Activated naive CD8-positive, alpha-beta T cell treated with anti-CD3 and anti-CD28 coated beads, Interleukin-2, amount 10 ng/mL, durations not matched to agents 7 days and 5 days (primary cell): ENCODE results near the gene CTDSP2. TPM values are rescaled to one million over a fixed set of nuclear protein-coding genes. Genes with fewer than 3 reads are reported as not detected.

Experiments used
- ATAC-seq: fragments of 150-1000 bp; cut with Tn5 transposase; one replicate; pipeline ENCODE4 v1.10.0; 2021; ENCODE audit warnings: low read depth, moderate library complexity
- POLR2A ChIA-PET: fragments of 350-600 bp; sonication (Branson Sonifier 250); formaldehyde crosslinking; loops from one replicate; lab custom pipeline; 2021; ENCODE audit warnings: antibody characterized with exemption; lab: Charles Lee
- DNase-seq: peaks from one replicate; pipeline ENCODE4 v3.0.0; 2021
- H3K27ac Mint-ChIP-seq: one replicate; pipeline ENCODE4 v1.8.0; 2022; ENCODE audit warnings: mild to moderate bottlenecking, mixed read lengths
- H3K27me3 Mint-ChIP-seq: one replicate; pipeline ENCODE4 v1.8.0; 2022; ENCODE audit warnings: mild to moderate bottlenecking, moderate library complexity, mixed read lengths
- H3K36me3 Mint-ChIP-seq: one replicate; pipeline ENCODE4 v1.8.0; 2021; ENCODE audit warnings: mild to moderate bottlenecking, mixed read lengths
- H3K4me1 Mint-ChIP-seq: one replicate; pipeline ENCODE4 v1.8.0; 2021; ENCODE audit warnings: mixed read lengths
- H3K4me3 Mint-ChIP-seq: one replicate; pipeline ENCODE4 v1.8.0; 2022; ENCODE audit warnings: mild to moderate bottlenecking, moderate library complexity, mixed read lengths
- H3K9me3 Mint-ChIP-seq: one replicate; pipeline ENCODE4 v1.8.0; 2021; ENCODE audit warnings: mixed read lengths
- total RNA-seq, 2 experiments: library from RNA; stranded (reverse); gene quantifications; one replicate each; pipeline ENCODE4 v1.2.3, GENCODE V29; 2021

The CTDSP2 gene
- total RNA-seq, 2 experiments from 2014 or later, result 161 TPM

GRCh38 chr12:57806677-57807076 is 39.9 kb downstream of the CTDSP2 start:
- no peak overlapping the region for H3K27ac Mint-ChIP-seq
- no peak overlapping the region for H3K4me3 Mint-ChIP-seq

GRCh38 chr12:57803319-57803893 is 43.1 kb downstream of the CTDSP2 start:
- Mint-ChIP-seq H3K4me3 (no peak overlapping the region), H3K36me3 (peaks cover 6% of the 10 kb centered on the region), H3K27me3 (no peaks in the 10 kb centered on the region), H3K27ac (no peak overlapping the region), H3K9me3 (no peaks in the 10 kb centered on the region), H3K4me1 (no peaks in the 10 kb centered on the region)
- DNase-seq, result peak; percentile 48
- peak; percentile 50 for ATAC-seq
- POLR2A ChIA-PET, result no interaction called here

More at GRCh38 chr12:57806677-57807076, 39.9 kb downstream of the CTDSP2 start:
- Mint-ChIP-seq H3K27me3 (no peaks in the 10 kb centered on the region), H3K36me3 (no peaks in the 10 kb centered on the region), H3K4me1 (no peaks in the 10 kb centered on the region), H3K9me3 (no peaks in the 10 kb centered on the region)
- POLR2A ChIA-PET, result no interaction called here
- ATAC-seq (no peak), DNase-seq (no peak)

DNA sequence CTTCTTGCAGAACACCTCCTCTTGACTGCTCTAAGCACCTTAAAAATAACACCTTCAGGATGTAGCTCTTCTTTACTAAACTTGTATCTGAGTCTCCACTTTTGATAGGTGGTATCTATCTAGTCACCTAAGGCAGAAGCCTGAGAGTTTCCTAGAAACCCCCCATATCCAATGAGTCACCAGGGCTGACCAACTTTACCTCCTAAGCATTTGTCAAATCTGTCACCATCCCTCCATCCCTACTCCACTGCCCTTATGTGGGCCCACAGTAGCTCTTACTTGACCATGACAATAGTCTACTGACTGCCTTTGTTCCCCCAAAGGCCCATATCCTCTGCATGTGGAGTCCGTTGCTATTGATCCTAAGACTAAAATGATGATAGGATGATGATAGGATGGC is 43.9 kb downstream of the CTDSP2 start:
- H3K9me3 Mint-ChIP-seq, result no peaks in the 10 kb centered on the region
- ATAC-seq (no peak), DNase-seq (no peak)
- no peaks in the 10 kb centered on the region for H3K4me1 Mint-ChIP-seq
- H3K4me3 Mint-ChIP-seq, result no peak overlapping the region
- peaks cover 6% of the 10 kb centered on the region for H3K36me3 Mint-ChIP-seq
- no peak overlapping the region for H3K27ac Mint-ChIP-seq
- H3K27me3 Mint-ChIP-seq, result no peaks in the 10 kb centered on the region
- POLR2A ChIA-PET, result no interaction called here

- Mint-ChIP-seq H3K27me3 (no peaks in the 10 kb centered on the region), H3K27ac (no peak overlapping the region), H3K4me3 (no peak overlapping the region), H3K4me1 (no peaks in the 10 kb centered on the region), H3K9me3 (no peaks in the 10 kb centered on the region), H3K36me3 (peaks cover 6% of the 10 kb centered on the region)
- DNase-seq (no peak), ATAC-seq (no peak)
- POLR2A ChIA-PET, result no interaction called here
These were observed 45.6 kb downstream of the CTDSP2 start for GRCh38 chr12:57800965-57801364.

DNA sequence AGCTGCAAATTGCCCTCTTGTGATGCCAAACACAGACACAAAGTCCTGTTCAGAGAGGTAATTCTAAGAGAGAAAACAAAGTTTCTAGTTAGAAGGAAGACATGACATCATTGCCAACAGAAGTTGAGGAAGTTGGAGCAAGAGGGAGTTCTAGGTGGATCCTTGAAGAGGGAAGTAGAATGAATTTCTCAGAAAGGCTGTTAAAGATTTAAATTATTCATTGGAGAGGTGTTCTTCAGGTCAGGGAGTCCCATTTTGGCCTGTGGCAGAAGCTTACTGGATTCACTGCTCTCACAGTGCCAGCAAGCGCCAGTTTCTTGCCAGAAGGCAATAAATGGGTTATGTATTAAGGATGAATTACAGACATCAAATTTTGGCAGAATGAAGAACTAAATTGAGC is 48.6 kb downstream of the CTDSP2 start:
- Mint-ChIP-seq H3K4me3 (no peak overlapping the region), H3K4me1 (no peaks in the 10 kb centered on the region), H3K9me3 (no peaks in the 10 kb centered on the region), H3K27me3 (no peaks in the 10 kb centered on the region), H3K36me3 (peaks cover 10% of the 10 kb centered on the region), H3K27ac (no peak overlapping the region)
- DNase-seq (no peak), ATAC-seq (no peak)
- POLR2A ChIA-PET, result interaction anchor here (0.5 to 1.0 kb wide), 2 partner anchors 8 to 15 kb away, joined by 3 to 4 read pairs; partner anchors contain the start of gene TSFM

GRCh38 chr12:57796996-57797395 is 49.5 kb downstream of the CTDSP2 start:
- Mint-ChIP-seq H3K4me1 (peaks cover 2% of the 10 kb centered on the region), H3K4me3 (no peak overlapping the region), H3K9me3 (no peaks in the 10 kb centered on the region), H3K27ac (no peak overlapping the region), H3K36me3 (peaks cover 12% of the 10 kb centered on the region), H3K27me3 (no peaks in the 10 kb centered on the region)
- no peak for DNase-seq
- ATAC-seq, result no peak
- POLR2A ChIA-PET, result no interaction called here

GRCh38 chr12:57795354-57795753 is 51.2 kb downstream of the CTDSP2 start:
- H3K36me3 Mint-ChIP-seq, result peaks cover 13% of the 10 kb centered on the region
- no peaks in the 10 kb centered on the region for H3K27me3 Mint-ChIP-seq
- no peak overlapping the region for H3K4me3 Mint-ChIP-seq
- no peak for ATAC-seq
- no peak overlapping the region for H3K27ac Mint-ChIP-seq
- H3K9me3 Mint-ChIP-seq, result no peaks in the 10 kb centered on the region
- H3K4me1 Mint-ChIP-seq, result peaks cover 2% of the 10 kb centered on the region
- POLR2A ChIA-PET, result no interaction called here
- no peak for DNase-seq

GRCh38 chr12:57793920-57794319 is 52.6 kb downstream of the CTDSP2 start:
- Mint-ChIP-seq H3K27ac (no peak overlapping the region), H3K36me3 (peaks cover 10% of the 10 kb centered on the region), H3K9me3 (no peaks in the 10 kb centered on the region), H3K4me3 (no peak overlapping the region), H3K4me1 (peaks cover 2% of the 10 kb centered on the region), H3K27me3 (no peaks in the 10 kb centered on the region)
- ATAC-seq (no peak), DNase-seq (no peak)
- POLR2A ChIA-PET, result no interaction called here

DNA sequence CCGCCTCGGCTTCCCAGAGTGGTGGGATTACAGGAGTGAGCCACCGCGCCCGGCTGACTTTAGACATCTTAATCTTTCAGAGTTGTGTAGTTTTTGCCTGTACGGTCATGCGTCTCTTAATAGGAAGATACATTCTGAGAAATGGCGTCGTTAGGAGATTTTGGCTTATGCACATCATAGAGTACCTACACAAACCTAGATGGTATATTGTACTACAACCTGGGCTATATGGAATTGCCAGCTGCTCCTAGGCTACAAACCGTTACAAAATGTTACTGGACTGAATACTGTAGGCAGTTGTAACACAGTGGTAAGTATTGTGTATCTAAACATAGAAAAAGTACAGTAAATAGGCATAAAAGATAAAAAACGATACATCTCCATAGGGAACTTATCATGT is 62.7 kb downstream of the CTDSP2 start:
- peaks cover 33% of the 10 kb centered on the region for H3K4me1 Mint-ChIP-seq
- no peaks in the 10 kb centered on the region for H3K27me3 Mint-ChIP-seq
- peaks cover 3% of the 10 kb centered on the region for H3K36me3 Mint-ChIP-seq
- DNase-seq, result no peak
- no peak for ATAC-seq
- peak overlapping the region; percentile 67 for H3K4me3 Mint-ChIP-seq
- peak overlapping the region; percentile 55 for H3K27ac Mint-ChIP-seq
- H3K9me3 Mint-ChIP-seq, result no peaks in the 10 kb centered on the region
- POLR2A ChIA-PET, result interaction anchor here (1.2 kb wide), 1 partner anchor 100 kb away, joined by 4 read pairs; no protein-coding TSS in a partner anchor

- H3K4me1 Mint-ChIP-seq, result peaks cover 33% of the 10 kb centered on the region
- no peak for DNase-seq
- POLR2A ChIA-PET, result interaction anchor here (0.7 to 3.0 kb wide), 10 partner anchors 9 to 158 kb away, joined by 3 to 29 read pairs (median 3); partner anchors contain the start of genes ATP23, EEF1AKMT3 and METTL1
- H3K27me3 Mint-ChIP-seq, result no peaks in the 10 kb centered on the region
- peak overlapping the region; percentile 96 for H3K4me3 Mint-ChIP-seq
- peak overlapping the region; percentile 93 for H3K27ac Mint-ChIP-seq
- ATAC-seq, result no peak
- H3K9me3 Mint-ChIP-seq, result no peaks in the 10 kb centered on the region
- peaks cover 3% of the 10 kb centered on the region for H3K36me3 Mint-ChIP-seq
These were observed 63.1 kb downstream of the CTDSP2 start for GRCh38 chr12:57783466-57783801.

DNA sequence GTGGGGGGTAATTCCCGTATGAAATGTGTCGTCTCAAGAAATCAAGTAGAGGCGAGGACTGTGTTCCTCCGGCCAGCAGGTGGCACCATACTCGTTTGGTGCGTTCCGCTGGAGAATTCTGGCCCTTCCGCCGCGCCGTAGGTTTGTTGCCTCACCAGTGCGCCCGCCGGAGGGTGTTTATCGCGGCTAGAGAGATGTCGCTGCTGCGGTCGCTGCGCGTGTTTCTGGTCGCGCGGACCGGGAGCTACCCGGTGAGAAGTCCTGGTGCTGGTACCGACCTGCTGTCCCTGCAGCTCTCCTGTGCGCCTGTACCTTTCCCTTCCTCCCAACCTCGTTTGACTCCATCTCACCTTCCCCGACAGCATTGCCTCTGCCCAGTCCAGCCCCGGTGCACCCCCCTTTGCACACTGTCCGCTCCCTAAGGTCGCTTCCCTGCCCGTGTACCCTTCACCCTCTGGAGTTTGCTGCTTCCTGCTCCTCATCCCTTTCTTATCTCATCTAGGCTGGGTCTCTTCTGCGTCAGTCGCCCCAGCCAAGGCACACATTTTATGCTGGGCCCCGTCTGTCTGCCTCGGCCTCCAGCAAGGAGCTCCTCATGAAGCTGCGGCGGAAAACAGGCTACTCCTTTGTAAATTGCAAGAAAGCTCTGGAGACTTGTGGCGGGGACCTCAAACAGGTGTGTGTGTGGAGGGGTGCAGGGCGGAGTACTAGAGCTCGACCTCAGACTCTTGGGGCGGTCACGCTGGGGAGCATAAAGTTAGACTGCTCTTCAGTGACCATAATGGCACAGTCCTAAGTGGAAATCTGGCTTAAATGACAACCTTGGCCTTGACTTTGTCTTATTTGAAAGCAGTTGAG is 63.7 kb downstream of the CTDSP2 start, which contains the start of gene TSFM:
Gene TSFM (plus strand): TSS at position 180 of the 858 bp plus-strand sequence. CDS start 15 bp downstream, at position 195.
- Mint-ChIP-seq H3K36me3 (peaks cover 3% of the 10 kb centered on the region), H3K27me3 (no peaks in the 10 kb centered on the region), H3K9me3 (no peaks in the 10 kb centered on the region), H3K4me3 (peak within 1 kb of the TSS; percentile 96), H3K27ac (peak within 1 kb of the TSS; percentile 93), H3K4me1 (peaks cover 33% of the 10 kb centered on the region)
- POLR2A ChIA-PET, result interaction anchor here (0.7 to 3.0 kb wide), 12 partner anchors 8 to 159 kb away, joined by 3 to 29 read pairs (median 3); partner anchors contain the start of genes ATP23, EEF1AKMT3 and METTL1
- peak; percentile 98 for DNase-seq
- ATAC-seq, result peak; percentile 88

GRCh38 chr12:57782243-57782607 is 64.3 kb downstream of the CTDSP2 start:
- no peaks in the 10 kb centered on the region for H3K27me3 Mint-ChIP-seq
- ATAC-seq, result no peak
- no peaks in the 10 kb centered on the region for H3K9me3 Mint-ChIP-seq
- H3K36me3 Mint-ChIP-seq, result peaks cover 3% of the 10 kb centered on the region
- peak overlapping the region; percentile 96 for H3K4me3 Mint-ChIP-seq
- DNase-seq, result no peak
- H3K27ac Mint-ChIP-seq, result peak overlapping the region; percentile 93
- H3K4me1 Mint-ChIP-seq, result peaks cover 33% of the 10 kb centered on the region
- POLR2A ChIA-PET, result interaction anchor here (1.0 to 3.0 kb wide), 2 partner anchors 10 to 23 kb away, joined by 3 to 29 read pairs; partner anchors contain the start of genes EEF1AKMT3 and METTL1

DNA sequence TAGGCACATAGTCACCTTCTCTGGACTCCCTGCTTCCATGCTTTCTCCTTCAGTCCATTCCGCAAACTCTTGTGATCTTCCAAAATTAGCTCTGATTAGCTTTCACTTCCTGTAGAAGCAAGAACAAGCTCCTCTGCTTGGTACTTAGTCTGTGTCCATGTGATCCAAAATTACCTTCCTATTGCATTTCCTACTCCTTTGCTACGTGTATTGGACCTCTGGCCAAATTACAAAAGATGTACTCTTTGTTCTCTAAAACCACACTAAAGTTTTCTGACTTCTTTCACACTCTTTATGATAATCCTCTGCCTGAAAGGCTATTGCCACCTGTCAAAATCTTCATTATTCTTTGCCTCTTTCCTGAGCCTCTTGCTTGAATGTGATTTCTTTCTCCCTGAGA is 64.7 kb downstream of the CTDSP2 start:
- H3K27ac Mint-ChIP-seq, result peak overlapping the region; percentile 93
- peak overlapping the region; percentile 13 for H3K4me3 Mint-ChIP-seq
- H3K36me3 Mint-ChIP-seq, result peaks cover 3% of the 10 kb centered on the region
- no peaks in the 10 kb centered on the region for H3K27me3 Mint-ChIP-seq
- H3K4me1 Mint-ChIP-seq, result peaks cover 33% of the 10 kb centered on the region
- H3K9me3 Mint-ChIP-seq, result no peaks in the 10 kb centered on the region
- no peak for ATAC-seq
- POLR2A ChIA-PET, result interaction anchor here (0.7 to 3.0 kb wide), 5 partner anchors 9 to 40 kb away, joined by 4 to 29 read pairs (median 5); partner anchors contain the start of genes CYP27B1, EEF1AKMT3, MARCHF9 and METTL1
- DNase-seq, result no peak
